Activated CD4-positive, alpha-beta T cell treated with anti-CD3 and anti-CD28 coated beads, Interleukin-2, amount 10 ng/mL, durations not matched to agents 7 days and 5 days (primary cell): ENCODE measurements around the gene NASP. TPM values are rescaled to one million over a fixed set of nuclear protein-coding genes. Genes with fewer than 3 reads are reported as not detected.

Source experiments
- CTCF ChIA-PET: fragments of 350-600 bp; sonication (Branson Sonifier 250); formaldehyde crosslinking; loops from one replicate; lab custom pipeline; 2021; ENCODE audit warnings: antibody characterized with exemption; lab: Charles Lee
- POLR2A ChIA-PET: fragments of 350-600 bp; sonication (Branson Sonifier 250); formaldehyde crosslinking; loops from one replicate; lab custom pipeline; 2021; ENCODE audit warnings: antibody characterized with exemption; lab: Charles Lee
- DNase-seq: peaks from one replicate; pipeline ENCODE4 v3.0.0-alpha.2; 2020
- H3K27ac Mint-ChIP-seq: one replicate; pipeline ENCODE4 v1.8.0; 2021; ENCODE audit warnings: mild to moderate bottlenecking, moderate library complexity, mixed read lengths
- H3K27me3 Mint-ChIP-seq: one replicate; pipeline ENCODE4 v1.8.0; 2021; ENCODE audit warnings: mixed read lengths
- H3K36me3 Mint-ChIP-seq: one replicate; pipeline ENCODE4 v1.8.0; 2021; ENCODE audit warnings: low read depth, mixed read lengths
- H3K4me1 Mint-ChIP-seq: one replicate; pipeline ENCODE4 v1.8.0; 2021; ENCODE audit warnings: mixed read lengths
- H3K4me3 Mint-ChIP-seq: one replicate; pipeline ENCODE4 v1.8.0; 2021; ENCODE audit warnings: mild to moderate bottlenecking, moderate library complexity, mixed read lengths
- H3K9me3 Mint-ChIP-seq: one replicate; pipeline ENCODE4 v1.8.0; 2021; ENCODE audit warnings: mixed read lengths
- total RNA-seq, 2 experiments: library from RNA; stranded (reverse); gene quantifications; one replicate each; pipeline ENCODE4 v1.2.3, GENCODE V29; 2021

The NASP gene
- total RNA-seq, 2 experiments from 2014 or later = 193 to 198 TPM

DNA sequence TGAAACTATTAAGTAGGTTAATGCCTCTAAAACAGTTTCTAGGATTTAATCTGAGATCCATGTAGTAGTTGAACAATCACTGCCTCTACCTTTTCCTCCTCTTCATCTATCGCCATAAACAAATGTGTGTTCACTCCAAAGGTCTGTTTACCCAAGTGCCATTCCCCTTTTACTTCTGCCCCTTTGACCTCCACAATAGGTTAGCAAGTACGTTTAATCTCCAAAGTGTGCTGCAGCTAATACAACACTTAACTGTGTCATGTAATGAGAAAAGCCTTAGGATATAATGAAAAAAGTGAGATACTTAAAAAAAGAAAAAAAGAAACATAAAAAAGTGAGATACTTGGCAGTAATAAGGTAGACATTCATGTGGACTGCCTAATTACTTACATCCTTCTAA, 74.3 kb downstream of the NASP start:
- H3K9me3 Mint-ChIP-seq = no peaks in the 10 kb centered on the region
- CTCF ChIA-PET = no interaction called here
- POLR2A ChIA-PET = no interaction called here
- H3K36me3 Mint-ChIP-seq = peaks cover 50% of the 10 kb centered on the region
- H3K27ac Mint-ChIP-seq = no peak overlapping the region
- no peak for DNase-seq
- H3K4me1 Mint-ChIP-seq = peaks cover 5% of the 10 kb centered on the region
- no peaks in the 10 kb centered on the region for H3K27me3 Mint-ChIP-seq
- no peak overlapping the region for H3K4me3 Mint-ChIP-seq

DNA sequence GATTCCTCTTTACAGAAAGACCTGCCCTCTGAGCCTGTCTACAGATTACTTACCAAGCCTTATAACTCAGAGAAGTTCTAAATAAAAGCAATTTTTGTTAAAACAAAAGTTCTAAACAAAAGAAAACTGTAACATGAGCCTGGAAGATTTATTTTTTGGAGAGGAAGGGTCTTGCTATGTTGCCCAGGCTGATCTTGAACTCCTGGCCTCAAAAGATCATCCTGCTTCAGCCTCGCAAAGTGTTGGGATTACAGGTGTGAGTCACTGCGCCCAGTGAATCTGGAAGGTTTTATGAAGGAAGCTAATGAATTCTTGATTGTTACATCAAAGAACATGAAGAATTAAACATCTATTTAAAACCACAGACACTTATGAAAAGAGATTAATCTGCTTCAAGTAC, 75.4 kb downstream of the NASP start:
- ChIA-PET POLR2A (no interaction called here), CTCF (interaction anchor here (1.0 to 1.6 kb wide), 2 partner anchors 8 to 10 kb away, joined by 3 read pairs; no protein-coding TSS in a partner anchor)
- no peak overlapping the region for H3K4me3 Mint-ChIP-seq
- H3K27ac Mint-ChIP-seq = peak overlapping the region; percentile 41
- H3K27me3 Mint-ChIP-seq = no peaks in the 10 kb centered on the region
- H3K36me3 Mint-ChIP-seq = peaks cover 49% of the 10 kb centered on the region
- no peaks in the 10 kb centered on the region for H3K9me3 Mint-ChIP-seq
- DNase-seq = no peak
- H3K4me1 Mint-ChIP-seq = peaks cover 5% of the 10 kb centered on the region

DNA sequence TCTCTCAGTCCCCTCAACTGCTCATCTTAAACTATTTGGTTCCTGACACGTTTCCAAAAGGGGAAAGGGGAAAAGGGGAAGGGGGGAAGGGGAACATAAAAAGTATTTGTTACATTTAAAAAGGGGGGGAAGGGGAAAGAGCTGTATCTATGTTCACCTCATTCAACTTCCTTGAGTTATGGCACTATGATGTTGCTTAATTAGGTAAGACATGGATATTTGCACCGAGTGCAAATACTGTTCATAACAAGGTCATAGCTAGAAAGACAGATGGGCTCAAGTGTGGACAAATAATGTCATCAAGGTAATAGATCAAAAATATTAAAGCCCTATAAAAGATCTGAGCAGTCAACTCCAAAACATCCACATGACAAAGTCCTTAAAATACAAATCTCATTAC, 76.5 kb downstream of the NASP start:
- no peaks in the 10 kb centered on the region for H3K9me3 Mint-ChIP-seq
- DNase-seq = no peak
- no peak overlapping the region for H3K4me3 Mint-ChIP-seq
- H3K36me3 Mint-ChIP-seq = peaks cover 40% of the 10 kb centered on the region
- no peaks in the 10 kb centered on the region for H3K27me3 Mint-ChIP-seq
- peaks cover 6% of the 10 kb centered on the region for H3K4me1 Mint-ChIP-seq
- ChIA-PET CTCF (interaction anchor here (0.8 to 1.6 kb wide), 3 partner anchors 9 to 38 kb away, joined by 3 to 4 read pairs (median 3); no protein-coding TSS in a partner anchor), POLR2A (no interaction called here)
- H3K27ac Mint-ChIP-seq = no peak overlapping the region

DNA sequence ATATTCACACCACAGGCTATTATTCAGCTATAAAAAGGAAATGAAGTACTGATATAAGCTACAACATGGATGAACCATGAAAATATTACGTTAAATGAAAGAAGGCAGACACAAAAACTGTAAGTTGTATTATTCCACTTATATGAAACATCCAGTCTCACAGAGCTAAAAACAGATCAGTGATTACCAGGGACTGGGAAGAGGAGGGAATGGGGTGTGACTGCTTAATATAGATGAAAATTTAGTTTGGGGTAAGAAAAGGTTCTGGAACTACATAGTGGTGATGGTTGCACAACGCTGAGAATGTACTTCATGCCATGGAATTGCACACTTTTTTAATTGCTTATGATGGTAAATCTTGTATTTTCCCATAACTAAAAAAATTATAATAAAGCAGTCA, 83.0 kb downstream of the NASP start:
- no peak overlapping the region for H3K4me3 Mint-ChIP-seq
- H3K36me3 Mint-ChIP-seq = peaks cover 4% of the 10 kb centered on the region
- no peak overlapping the region for H3K27ac Mint-ChIP-seq
- H3K9me3 Mint-ChIP-seq = no peaks in the 10 kb centered on the region
- peaks cover 7% of the 10 kb centered on the region for H3K4me1 Mint-ChIP-seq
- POLR2A ChIA-PET = no interaction called here
- no peak for DNase-seq
- H3K27me3 Mint-ChIP-seq = no peaks in the 10 kb centered on the region
- CTCF ChIA-PET = no interaction called here

DNA sequence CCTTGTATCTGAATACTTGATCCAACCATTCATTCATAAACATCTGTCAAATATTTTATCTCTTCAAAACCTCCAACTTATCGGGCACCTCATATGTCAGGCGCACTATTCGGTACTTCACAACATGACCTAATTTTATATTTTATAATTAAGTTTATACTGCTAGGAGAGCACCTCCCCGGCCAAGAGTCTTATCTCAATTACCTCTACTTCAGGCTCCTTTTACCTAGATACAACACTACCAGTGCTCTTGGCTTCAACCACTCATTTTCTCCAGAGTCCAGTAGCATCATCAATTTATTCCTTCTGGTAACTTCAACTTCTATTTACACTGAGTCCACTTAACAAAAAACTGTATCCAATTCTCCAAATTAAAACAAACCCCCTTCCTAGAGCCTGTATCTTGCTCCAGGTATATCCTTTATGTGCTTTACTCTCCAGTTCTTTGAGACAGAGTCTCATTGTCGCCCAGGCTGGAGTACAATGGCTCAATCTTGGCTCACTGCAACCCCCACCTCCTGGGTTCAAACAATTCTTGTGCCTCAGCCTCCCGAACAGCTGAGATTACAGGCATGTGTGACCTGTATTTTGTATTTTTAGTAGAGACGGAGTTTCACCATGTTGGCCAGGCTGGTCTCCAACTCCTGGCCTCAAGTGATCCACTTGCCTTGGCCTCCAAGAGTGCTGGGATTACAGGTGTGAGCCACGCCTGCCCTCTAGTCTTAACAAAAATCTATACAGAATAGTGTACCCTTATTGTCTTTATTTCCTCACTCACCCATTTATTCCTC, 83.7 kb downstream of the NASP start:
- Mint-ChIP-seq H3K9me3 (no peaks in the 10 kb centered on the region), H3K4me3 (no peak overlapping the region), H3K27me3 (no peaks in the 10 kb centered on the region), H3K36me3 (peaks cover 6% of the 10 kb centered on the region), H3K4me1 (peaks cover 9% of the 10 kb centered on the region), H3K27ac (no peak overlapping the region)
- POLR2A ChIA-PET = no interaction called here
- CTCF ChIA-PET = no interaction called here
- no peak for DNase-seq

Other genes starting within 250 kb of the NASP start
- 10 to 100 TPM; 22.6 to 34.4 TPM for gene TOE1, start 243.9 kb upstream of the NASP start, total RNA-seq
- gene MUTYH, start 243.6 kb upstream of the NASP start, total RNA-seq = 10 to 100 TPM; 51.7 to 55.1 TPM
- gene TESK2, start 92.9 kb upstream of the NASP start, total RNA-seq = 1 to 10 TPM; 2.6 to 3.5 TPM
- gene CCDC163, start 84.0 kb upstream of the NASP start, total RNA-seq = 1 to 10 TPM; 5.3 to 5.8 TPM
- gene MMACHC, start 83.7 kb upstream of the NASP start, total RNA-seq = 1 to 10 TPM; 6.6 to 6.7 TPM
- 100 to 1,000 TPM; 269 to 331 TPM for gene PRDX1, start 62.2 kb upstream of the NASP start, total RNA-seq
- 100 to 1,000 TPM; 134 to 135 TPM for gene AKR1A1, start 33.2 kb upstream of the NASP start, total RNA-seq
- gene CCDC17, start 40.0 kb downstream of the NASP start, total RNA-seq = 1 to 10 TPM; 2.3 to 3.3 TPM
- gene GPBP1L1, start 102.5 kb downstream of the NASP start, total RNA-seq = 100 to 1,000 TPM; 117 to 124 TPM
- gene TMEM69, start 104.1 kb downstream of the NASP start, total RNA-seq = 10 to 100 TPM; 18.6 to 27.4 TPM
- gene IPP, start 166.6 kb downstream of the NASP start, total RNA-seq = 10 to 100 TPM in 1 of 2 experiments, 1 to 10 TPM in 1; 9.5 to 11.8 TPM
- gene MAST2, start 219.6 kb downstream of the NASP start, total RNA-seq = 10 to 100 TPM; 25.2 to 26.3 TPM